NCI-H2227 (cell line): Measurements from ENCODE around the gene ARHGAP32.

Experiments
- DNase-seq: peaks from one replicate; lab custom pipeline; 2025; ENCODE audit not compliant: unreplicated experiment; lab: John Stamatoyannopoulos, UW

ARHGAP32 gene

GRCh38 chr11:129117595-129118350 lies 74.4 kb downstream of the ARHGAP32 start:
- peak; percentile 54 for DNase-seq

GRCh38 chr11:129115652-129116586 lies 76.2 kb downstream of the ARHGAP32 start:
- DNase-seq = no peak

GRCh38 chr11:129109701-129110100 lies 82.4 kb downstream of the ARHGAP32 start:
- no peak for DNase-seq

- DNase-seq = no peak
Measured at GRCh38 chr11:129106788-129107187, 85.3 kb downstream of the ARHGAP32 start.

- DNase-seq = no peak
Measured at GRCh38 chr11:129102756-129103155, 89.4 kb downstream of the ARHGAP32 start.

- no peak for DNase-seq
Measured at GRCh38 chr11:129102225-129102624, 89.9 kb downstream of the ARHGAP32 start.

- DNase-seq = no peak
Measured at GRCh38 chr11:129093283-129093682, 98.8 kb downstream of the ARHGAP32 start.

- no peak for DNase-seq
Measured at GRCh38 chr11:129090056-129090455, 102.1 kb downstream of the ARHGAP32 start.

GRCh38 chr11:129089279-129089678 lies 102.8 kb downstream of the ARHGAP32 start:
- no peak for DNase-seq

GRCh38 chr11:129086976-129087375 lies 105.1 kb downstream of the ARHGAP32 start:
- no peak for DNase-seq

- DNase-seq = no peak
Measured at GRCh38 chr11:129077191-129077590, 114.9 kb downstream of the ARHGAP32 start.

GRCh38 chr11:129075757-129076156 lies 116.4 kb downstream of the ARHGAP32 start:
- no peak for DNase-seq

GRCh38 chr11:129067454-129067853 lies 124.7 kb downstream of the ARHGAP32 start:
- no peak for DNase-seq

- no peak for DNase-seq
Measured at GRCh38 chr11:129066229-129066628, 125.9 kb downstream of the ARHGAP32 start.

- DNase-seq = no peak
Measured at GRCh38 chr11:129063118-129063517, 129.0 kb downstream of the ARHGAP32 start.

- DNase-seq = no peak
Measured at GRCh38 chr11:129061492-129062230, 130.5 kb downstream of the ARHGAP32 start.

GRCh38 chr11:129056916-129057315 lies 135.2 kb downstream of the ARHGAP32 start:
- DNase-seq = no peak

GRCh38 chr11:129055196-129055595 lies 136.9 kb downstream of the ARHGAP32 start:
- DNase-seq = no peak

- DNase-seq = no peak
Measured at GRCh38 chr11:129048911-129049310, 143.2 kb downstream of the ARHGAP32 start.

GRCh38 chr11:129045150-129045549 lies 147.0 kb downstream of the ARHGAP32 start:
- DNase-seq = no peak

GRCh38 chr11:129042503-129042902 lies 149.6 kb downstream of the ARHGAP32 start:
- DNase-seq = no peak
